Measurements from ENCODE around the gene CCDC3.

The CCDC3 gene

DNA sequence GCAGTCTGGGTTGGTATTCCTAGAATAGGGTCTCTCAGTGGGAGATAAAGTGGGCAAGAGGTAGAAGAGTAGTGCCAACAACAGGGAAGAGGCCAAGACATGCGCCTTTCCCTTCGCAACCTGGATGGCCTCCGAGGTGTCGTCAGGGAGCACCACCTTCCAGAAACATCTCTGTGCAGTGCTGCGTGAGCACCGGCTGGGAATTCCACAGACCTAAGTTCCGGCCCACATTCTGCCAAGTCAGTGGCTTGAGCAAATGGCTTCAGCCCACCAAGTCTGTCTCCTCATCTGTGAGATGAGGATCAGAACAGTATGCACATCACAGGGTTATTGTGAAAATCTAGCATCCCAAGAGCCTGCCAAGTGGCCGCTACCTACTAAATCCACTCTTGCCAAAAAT, 40.6 kb downstream of the CCDC3 start:
- DNase-seq = no peak

DNA sequence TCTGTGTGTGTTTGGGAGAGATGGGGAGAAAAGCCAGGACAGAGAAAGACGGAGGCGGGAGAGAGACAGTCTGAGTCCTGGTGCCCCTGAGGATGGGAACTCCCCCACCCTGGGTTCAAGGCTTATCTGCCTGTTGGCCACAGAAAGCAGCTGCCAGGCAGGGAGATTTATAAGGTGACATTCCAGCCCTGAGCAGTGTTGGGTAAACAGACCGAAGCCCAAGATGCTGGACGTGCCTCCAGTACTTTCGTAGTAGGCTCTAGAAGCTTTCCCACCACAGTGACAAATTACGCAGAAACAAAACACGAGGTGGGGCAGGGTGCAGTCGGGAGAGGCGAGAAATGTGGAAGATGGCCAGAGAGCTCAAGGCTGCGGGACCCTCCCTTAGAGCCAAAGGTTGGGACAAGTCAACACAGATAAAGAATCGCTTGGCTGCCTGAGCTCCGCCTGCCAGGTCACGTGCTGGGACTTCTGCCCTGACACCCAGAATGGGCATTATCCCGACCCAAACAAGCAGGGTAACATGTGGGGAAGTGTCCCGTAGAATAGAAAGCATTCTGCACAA, 41.1 kb downstream of the CCDC3 start:
- DNase-seq = no peak

DNA sequence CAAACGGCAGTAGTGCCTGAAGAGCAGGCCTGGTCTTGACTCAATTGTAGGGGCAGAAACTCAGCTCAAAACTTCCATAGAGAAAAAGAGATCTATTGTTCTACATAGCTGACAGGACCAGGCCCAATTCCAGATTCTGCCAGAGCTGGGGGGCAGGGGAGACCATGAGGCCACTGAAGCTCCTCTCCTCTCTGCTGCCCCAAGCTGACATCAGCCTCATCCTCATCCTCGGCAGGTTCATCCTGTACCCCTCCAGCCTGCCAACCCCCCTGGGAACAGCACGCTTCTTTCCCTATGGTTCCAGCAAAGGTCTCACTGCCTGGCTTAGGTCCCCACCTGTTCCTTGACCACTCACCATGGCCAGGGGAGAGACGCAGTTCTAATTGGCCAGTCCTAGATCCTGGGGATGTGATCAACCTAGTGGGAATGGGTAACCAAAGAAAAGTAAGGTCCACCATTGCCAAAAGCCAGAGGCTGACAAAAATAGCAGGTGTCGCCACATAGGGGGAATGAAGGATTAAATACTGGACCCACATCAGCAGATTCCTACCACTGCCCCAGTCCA, 42.9 kb downstream of the CCDC3 start:
- no peak for DNase-seq

DNA sequence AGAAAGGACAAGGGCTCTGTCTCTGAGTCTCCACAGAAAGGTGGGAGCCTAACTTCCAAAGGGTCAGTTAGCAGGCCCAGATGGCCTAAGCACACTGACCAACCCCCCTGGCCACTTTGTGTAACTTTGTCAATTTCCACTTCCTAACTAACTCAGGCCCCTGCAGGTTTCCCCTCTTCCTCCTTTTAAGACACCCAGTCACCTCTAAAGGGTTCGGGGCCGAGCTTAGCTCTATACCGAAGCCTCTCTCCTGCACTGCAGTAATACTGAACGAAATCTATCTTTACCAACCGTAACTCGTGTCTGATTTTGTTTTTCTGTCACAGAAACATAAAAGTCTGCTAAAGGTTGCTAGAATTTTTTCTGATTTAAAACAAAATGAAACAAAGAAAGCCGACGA, 44.4 kb downstream of the CCDC3 start:
- DNase-seq = no peak

DNA sequence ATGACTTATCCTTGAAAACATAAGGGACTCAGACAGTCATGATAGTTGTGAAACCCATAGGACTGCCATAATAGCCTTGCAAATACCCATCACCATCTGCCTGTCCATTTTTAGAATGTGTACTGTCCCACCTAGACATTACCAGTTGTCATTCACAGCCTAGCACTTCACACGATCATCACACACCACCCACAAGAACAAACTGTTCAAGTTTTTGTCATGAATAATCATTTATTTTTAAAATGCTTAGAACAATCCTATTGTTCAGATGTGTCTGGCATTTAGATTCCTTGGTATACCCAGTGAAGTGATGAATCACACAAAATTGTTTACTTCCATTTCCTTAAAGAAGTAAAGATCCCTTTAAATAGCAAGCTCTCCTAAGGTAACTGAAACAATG, 46.6 kb downstream of the CCDC3 start:
- no peak for DNase-seq

DNA sequence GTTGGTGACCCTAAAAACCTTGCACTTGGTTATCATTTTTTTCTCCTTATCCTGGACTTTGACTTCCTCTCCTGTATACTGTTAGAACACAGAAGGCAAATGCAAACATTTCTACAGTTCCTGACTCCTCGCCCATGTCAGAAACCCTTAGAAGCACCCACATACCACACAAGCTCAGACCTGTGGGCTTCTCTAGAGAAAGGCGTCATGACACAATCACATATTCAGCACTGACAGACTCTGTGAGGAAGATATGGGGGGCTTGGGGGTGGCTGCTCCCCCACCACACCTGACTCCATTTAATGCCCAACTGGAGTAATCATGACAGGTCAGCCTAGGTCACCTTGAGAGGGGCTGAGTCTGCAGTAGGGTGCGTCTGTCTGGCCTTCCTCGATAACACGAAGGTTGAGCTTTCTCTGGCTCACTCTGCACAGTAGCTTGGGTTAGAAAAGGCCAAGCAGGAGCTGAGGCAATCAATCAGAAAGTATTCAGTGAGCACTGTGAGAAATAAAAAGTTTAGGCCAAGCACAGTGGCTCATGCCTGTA, 50.9 kb downstream of the CCDC3 start:
- no peak for DNase-seq

DNA sequence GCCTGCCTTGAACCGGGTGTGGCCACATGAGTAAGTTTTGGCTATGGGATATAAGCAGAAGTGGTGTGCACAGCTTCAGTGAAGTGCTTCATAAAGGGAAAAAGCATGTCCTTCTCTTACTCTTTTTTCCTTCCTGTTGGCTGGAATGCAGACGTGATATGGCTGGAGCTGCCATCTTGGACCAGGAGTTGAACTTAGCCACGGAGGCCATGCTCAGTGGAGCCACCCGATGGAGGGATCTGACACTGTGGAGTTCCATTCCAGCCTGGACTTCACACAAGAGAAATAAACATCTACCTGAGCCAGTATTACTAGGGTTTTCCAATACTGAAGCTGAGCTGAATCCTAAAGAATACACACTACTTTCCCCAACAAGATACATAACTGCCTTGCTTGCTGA, 52.3 kb downstream of the CCDC3 start:
- DNase-seq = no peak

DNA sequence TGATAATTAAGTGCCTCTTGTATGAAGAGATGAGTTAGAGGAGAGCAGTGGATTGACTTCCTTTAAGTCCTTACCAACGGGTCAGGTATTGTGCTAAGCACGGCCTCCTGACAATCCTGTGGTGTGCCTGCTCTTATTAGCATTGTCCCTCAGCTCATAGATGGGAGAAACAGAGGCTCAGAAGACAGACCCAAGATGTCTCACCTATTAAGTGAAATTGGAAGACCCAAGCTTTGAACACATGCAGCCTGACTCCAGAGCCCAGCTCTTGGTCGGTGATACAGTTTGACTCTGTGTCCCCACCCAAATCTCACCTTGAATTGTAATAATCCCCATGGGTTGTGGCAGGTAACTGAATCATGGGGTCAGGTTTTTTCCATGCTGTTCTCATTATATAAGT, 53.8 kb downstream of the CCDC3 start:
- DNase-seq = no peak

DNA sequence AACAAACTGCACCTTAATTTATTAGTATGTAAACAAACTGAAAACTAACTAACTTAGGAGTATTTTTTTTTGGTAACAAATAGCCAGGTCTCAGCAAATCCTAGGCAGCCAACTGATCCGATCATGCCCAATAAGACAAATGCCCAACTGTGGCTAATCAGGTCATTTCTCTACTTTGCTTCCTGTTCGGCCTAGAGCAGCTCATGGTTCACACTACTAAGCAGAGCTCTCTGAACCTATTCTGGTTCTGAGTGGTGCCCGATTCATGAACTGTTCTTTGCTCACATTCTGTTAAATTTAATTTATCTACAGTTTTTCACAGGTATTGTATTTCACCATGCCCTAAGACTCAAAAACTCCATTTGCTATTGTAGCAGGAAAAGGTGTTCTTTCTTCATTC, 55.1 kb downstream of the CCDC3 start:
- DNase-seq = no peak

DNA sequence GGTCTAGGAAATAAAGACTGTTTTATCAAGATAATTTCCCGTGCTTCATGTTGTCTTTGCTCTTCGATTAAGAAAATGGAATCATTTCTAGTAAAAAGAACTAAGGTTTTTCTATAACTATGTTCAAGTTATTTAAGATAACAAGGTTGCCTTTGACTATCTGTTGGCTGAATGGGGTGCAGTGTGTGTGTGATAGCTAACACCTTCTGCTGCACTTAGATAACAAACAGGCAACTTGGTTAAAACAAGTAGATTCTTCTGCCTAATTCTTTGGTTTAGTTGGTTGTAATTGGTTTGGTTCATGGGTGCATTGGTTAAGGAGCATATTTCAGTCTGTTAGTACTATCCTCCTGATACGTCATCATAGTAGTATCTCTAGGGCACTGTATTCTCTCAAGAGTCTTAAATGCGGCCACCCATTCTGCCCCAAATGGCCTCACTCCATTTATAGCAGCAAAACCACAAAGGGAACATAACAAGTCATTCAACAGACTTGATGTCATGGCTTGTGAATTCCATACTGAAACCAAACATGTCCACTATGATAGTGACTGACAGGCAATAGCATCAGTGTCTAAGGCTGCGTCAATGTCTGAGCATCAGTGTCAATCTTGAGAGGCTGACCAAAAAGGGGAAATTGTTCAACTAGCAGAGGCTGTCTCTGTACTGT, 55.7 kb downstream of the CCDC3 start:
- DNase-seq = no peak

DNA sequence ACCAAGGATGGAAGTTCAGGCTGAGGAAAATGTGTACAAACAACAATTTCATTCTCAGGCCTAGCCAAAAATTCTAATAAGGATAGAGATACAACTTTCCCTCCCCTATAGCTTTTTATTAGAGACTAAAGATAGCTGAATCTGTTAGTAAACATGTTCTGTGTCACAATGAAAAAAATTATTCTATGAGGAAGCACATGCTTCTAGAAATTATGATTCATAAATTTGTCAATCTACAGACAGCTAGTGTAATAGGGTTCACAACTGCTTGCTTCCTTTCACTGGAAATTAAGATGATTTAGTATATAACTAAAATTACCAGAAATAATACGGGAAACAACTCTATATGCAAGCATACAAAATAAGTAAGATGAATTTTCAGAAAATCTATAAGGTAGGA, 56.6 kb downstream of the CCDC3 start:
- DNase-seq = no peak

DNA sequence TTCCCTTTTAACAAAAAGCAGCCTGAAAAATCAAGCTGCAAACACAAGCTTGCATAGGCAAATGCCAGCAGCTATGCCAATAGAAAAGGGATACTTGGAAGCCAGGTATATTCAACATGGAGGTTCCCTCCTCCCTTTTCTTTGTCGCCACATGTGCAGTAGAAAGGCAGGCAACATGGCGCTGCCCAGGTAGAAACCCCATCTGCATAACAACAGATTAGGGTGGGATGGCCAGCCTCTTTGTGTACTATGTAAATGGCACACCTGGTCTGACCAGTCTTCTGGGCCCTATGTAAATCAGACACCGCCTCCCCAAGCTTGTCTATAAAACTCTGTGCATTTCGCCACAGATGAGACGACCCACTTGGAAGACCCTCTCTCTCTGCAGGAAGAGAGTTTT, 58.1 kb downstream of the CCDC3 start:
- no peak for DNase-seq

DNA sequence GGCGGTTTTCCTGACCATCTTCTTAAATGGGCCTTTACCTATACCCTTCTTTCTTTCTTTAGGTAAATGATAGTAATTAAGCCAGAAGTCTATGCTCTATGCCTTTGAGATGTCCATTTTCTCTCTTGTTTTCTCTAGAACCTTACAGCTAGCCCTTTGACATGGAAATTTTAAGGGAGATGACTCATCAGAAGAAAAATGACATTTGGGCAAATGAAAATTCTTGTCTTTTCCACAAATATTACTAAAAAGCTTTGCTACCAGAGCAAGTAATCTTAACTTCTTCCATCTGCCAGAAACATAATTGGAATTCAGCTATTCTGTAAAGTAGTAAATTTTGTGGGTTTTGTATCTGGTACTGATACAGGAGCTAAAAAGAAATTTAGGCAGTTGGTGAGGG, 59.5 kb downstream of the CCDC3 start:
- DNase-seq = no peak

DNA sequence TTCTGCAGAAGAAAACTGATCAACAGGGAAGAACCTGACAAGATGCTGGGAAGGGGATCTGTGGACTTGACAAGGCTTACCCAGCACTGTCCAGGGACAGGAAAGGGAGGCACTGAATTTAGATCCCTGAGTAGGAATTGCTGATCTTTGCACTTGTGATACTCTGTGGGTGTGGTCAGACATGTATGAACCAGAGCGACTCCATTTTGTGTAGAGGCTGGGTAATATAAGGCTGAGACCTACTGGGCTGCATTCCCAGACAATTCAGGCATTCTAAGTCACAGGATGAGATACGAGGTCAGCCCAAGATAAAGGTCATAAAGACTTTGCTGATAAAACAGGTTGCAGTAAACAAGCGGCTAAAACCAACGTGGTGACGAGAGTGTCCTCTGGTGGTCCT, 60.7 kb downstream of the CCDC3 start:
- DNase-seq = no peak

DNA sequence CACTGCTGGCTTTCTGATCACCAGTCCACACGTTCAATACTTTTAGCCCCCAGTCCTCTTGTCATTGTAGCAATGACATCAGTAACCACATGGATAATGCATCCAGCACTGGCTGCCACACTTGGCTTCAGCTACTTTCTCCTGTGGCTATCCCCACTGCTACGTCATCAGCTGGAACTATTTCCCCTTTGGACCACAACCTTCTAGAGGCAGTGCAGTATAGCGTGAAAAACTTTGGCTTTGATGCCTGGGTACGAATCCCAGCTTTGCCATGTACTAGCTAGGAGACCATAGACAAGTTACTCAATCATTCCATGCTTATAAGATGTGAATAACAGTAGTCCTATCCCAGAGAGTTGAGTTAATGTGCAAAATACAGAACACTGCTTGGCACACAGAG, 63.2 kb downstream of the CCDC3 start:
- DNase-seq = no peak

DNA sequence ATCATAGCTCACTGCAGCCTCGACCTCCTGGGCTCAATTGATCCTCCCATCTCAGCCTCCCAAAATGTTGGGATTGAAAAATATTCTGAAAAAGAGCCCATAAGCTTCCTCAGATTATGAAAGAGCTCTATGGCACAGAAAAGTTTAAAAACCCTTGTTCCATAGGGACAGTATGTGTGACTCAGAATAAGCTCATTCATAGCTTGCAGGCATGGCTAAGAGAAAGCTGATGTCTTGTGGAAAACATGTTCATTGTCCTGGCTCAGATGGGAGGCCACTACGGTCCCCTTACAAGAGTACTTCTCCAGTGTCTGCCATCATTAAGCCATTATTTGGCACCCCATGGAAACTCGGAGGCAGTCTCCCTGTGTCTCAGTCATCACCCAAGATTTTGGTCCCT, 64.0 kb downstream of the CCDC3 start:
- DNase-seq = no peak

DNA sequence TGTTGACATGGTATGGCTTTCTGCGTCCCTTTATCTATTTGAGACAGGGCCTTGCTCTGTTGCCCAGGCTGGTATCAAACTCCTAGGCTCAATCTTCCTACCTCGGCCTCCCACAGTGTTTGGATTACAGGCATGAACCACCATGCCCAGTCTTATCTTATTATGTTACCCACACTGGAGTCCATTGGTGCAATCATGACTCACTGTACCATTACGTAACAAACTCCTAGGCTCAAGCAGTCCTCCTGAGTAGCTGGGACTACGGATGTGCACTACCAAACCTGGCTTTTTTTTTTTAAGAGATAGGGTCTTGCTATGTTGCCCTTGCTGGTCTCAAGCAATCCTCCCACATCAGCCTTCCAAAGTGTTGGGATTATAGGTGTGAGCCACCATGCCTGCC, 66.7 kb downstream of the CCDC3 start:
- no peak for DNase-seq

DNA sequence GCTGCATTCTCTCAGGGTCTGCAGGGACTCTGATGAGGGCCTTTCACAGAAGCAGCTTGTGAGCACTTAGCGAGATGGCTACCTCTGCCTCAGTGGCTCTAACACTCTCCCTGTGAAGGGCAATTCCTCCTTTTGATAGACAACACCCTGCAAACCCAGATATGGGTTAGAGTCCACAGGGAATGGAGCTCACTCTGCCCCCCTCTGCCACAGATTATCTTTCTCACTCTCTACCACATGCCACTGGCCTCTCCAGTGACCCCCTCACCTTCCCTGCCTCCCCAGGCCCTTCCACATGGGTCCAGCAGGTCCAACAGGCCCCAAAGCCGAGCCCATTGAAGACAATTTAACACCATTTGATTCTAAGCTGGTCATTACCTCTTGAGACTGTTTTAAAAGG, 72.1 kb downstream of the CCDC3 start:
- no peak for DNase-seq

DNA sequence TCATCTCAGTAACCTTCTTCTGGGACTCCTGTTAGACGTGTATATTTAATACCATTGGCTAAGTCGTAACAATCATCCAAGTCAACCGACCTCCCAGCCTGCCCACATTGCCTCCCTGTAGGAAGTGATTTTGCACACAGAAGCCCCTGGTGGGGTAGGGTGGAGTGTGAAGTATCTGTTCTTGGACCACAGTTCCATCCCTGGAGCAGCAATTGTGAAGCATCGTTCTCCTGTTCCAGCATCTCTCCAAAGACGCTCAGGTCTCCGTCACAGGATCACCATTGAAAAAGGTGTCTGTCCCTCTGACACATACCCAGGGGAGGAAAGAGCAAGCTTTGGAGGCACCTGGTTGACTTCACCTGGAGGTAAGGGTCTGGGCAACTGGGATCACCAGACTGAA, 72.9 kb downstream of the CCDC3 start:
- DNase-seq = no peak

DNA sequence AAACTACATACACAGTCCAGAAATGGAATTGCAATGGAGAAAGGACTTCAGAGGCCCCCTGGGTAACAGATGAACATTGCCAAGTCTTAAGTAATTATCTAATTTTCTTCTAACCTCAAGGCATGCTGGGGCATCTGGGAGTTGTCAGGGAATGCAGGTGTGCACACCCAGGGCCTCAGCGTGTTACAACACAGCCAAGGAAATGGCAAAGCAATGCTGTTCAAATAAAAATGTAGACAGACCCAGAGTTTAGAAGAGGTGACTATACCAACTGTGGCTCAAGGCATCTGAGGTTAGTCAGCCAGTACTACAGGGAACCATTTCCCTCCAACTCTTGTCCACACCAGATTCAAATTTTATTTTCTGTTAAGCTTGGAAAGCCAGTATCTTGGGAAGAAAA, 73.6 kb downstream of the CCDC3 start:
- DNase-seq = no peak

DNA sequence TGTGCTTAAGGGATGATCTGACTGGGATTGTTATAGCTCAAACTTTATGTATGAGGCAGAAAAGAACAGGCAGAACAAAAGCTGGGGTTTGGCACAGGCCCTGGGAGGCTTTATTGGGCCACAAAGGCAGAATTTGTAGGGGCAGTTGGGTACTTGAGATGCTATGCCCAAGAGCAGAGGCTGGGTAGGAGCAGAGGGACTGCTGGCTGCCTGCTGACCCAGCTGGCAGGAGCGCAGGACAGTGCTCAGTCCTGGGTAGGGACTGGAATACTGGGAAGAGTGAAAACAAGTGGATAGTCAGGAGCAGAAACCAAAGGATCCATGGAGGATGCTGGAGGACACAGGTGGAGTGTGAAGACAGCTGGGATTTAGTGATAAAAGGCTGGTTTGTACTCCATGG, 75.7 kb downstream of the CCDC3 start:
- no peak for DNase-seq

DNA sequence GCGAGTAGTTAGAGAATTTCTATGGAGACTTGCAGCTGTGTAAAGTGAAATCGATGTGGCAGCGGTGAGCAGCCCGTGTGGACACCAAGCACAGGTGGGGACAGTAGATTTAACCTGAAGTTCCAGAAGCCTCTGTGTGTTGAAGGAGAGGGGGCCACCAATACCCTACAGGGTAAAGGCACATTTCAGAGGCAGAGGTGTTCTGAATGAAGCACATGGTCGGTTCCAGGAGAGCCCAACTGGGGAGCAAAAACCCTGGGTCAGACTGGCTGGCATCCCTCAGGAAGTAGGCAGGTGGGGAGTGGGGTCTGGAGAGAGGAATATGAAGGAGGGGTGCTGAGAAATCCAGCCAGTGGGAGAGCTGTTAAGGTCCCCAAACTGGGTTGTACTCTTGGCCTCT, 76.6 kb downstream of the CCDC3 start:
- no peak for DNase-seq

DNA sequence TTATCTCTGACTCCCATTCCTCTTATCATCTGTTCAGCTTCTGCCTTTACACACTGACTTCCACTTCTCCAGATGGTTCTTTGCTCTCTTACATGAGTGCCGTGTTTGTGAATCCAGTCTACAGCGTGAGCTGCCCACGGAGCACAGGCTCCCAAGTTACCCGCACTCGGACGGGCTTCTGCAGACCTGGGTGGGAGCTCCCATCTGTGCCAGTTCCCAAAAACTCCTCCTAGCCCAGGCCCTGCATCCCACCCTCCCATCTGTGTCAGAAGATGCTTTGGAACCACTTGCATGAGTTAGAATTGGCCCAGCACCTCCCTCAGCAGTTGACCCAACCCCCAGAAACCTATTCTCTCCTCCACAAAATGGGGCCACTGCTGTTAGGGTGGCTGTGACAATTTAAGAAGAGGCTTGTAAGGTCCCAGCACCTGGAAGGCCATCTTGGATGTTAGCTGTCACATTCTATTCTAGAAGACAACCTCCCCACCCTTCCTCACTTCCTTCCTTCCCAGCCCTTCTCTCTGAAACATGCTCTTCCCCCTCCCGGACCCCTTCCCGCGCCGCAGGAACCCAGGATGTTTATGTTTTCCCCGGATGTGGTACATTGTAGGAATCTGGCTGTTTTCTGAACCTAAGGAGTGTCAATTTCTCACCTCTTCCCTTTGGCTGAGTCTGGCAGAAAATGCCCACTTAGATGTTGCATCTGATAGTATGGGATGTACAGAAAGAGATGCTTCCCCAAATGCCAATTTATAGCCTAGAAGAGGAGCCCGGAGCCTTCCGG, 79.2 kb downstream of the CCDC3 start:
- DNase-seq = no peak

DNA sequence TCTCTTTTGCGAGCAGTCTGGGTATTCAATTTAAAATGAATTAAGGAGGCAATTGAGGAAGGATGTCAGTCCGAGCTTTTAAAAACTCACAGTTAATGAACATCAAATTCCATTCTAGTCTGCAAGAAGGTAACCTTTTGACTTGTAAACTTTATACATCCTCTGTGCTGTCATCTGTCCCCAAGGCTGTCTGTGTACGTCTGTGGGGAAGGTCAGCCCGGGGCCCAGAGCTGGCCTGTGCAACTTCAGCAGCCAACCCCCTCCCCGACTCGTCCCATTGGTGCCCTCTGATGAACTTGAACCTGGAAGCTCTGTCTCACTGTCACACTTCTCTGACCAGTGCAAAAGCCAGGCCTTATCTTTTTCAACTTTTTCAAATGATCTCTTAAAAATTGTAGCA, 80.3 kb downstream of the CCDC3 start:
- no peak for DNase-seq

Measured in effector CD4-positive, alpha-beta T cell (primary cell).